HG02970 (cell line): ENCODE measurements around the gene MBD3L4.
"Not testable (repeated sequence)": the region's sequence is repeated elsewhere in the genome, so short reads cannot be mapped to it uniquely, and the experiment has no call there.

Experiments used
- ATAC-seq: cut with Tn5 transposase; IDR thresholded peaks from one replicate; pipeline ENCODE4 v1.9.1; 2021; ENCODE audit warnings: mild to moderate bottlenecking, moderate library complexity, moderate number of reproducible peaks; ENCODE audit not compliant: unreplicated experiment, low FRiP score

The MBD3L4 gene

DNA sequence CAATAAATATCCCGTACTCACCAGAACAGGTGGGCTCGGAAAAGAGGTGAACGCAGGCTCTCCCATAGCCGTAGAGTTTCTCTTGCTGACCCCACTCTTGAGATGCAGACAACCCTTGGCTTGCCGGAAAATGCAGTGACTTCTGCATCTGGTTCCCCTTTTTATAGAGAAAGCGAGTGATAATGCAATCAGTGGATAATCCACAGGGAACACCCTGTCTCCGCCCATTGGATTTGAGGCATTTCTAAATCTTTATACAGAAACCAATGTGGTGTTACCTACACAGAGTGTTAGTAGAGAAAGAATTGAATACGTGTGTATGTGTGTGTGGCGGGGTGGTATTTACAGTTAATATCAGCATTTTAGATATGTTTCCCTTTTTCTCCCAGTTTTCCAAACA, at the start of gene MBD3L4:
MBD3L4 (minus strand) TSS at position 101 of the 400 bp plus-strand sequence; CDS start at position 66, 35 bp downstream.
- ATAC-seq, result not testable (repeated sequence)

DNA sequence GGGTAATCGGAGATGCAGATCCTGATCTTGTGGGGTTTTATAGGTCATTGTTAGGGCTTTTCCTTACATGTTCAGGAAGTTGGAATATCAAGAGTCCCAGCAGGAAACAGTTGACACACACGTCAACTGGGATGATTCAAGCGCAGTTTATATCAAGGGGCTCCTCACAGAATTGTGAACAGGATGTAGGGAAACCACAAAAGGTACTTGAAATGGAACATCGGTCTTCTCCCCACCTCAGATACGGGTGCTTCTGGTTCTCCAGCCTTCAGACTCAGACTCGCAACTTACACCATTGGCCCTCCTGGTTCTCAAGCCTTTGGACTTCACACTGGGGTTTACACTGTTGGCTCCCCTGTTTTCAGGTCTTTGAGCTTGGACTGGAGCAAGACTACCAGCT, 49.0 kb upstream of the MBD3L4 start:
- ATAC-seq, result no peak

DNA sequence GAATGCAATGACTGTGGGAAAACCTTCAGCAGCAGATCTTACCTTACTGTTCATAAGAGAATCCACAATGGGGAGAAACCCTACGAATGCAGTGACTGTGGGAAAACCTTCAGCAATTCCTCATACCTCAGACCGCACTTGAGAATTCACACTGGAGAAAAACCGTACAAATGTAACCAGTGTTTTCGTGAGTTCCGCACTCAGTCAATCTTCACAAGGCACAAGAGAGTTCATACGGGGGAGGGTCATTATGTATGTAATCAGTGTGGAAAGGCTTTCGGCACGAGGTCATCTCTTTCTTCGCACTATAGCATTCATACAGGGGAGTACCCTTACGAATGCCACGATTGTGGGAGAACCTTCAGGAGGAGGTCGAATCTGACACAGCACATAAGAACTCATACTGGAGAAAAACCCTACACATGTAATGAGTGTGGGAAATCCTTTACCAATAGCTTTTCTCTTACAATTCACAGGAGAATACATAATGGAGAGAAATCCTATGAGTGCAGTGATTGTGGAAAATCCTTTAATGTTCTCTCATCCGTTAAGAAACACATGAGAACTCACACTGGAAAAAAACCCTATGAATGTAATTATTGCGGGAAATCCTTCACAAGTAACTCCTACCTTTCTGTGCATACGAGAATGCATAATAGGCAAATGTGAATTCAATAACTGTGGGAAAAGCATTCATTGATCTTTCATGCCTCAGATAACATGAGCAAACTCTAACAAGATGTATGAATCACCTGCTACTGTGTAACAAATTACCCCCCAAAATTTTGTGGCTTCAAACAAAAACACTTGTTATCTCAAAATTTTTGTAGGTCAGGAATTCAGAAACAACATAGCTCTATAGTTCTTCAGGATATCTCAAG, 43.3 kb upstream of the MBD3L4 start:
- no peak for ATAC-seq

DNA sequence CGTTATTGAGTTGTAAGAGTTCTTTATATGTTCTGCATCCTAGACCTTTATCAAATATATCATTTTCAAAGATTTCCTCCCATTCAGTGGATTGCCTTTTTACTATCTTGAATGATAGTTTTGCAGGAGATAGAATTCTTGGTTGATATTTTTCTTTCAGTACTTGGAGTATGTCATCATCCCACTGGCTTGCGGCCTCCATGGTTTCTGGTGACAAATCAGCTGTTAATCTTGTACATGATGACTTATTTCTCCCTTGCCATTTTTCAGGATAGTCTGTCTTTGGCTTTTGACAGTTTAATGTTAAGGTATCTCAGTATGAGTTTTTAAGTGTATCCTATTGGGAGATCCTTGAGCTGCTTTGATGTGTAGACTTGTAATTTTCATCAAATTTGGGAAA, 38.0 kb upstream of the MBD3L4 start:
- no peak for ATAC-seq

DNA sequence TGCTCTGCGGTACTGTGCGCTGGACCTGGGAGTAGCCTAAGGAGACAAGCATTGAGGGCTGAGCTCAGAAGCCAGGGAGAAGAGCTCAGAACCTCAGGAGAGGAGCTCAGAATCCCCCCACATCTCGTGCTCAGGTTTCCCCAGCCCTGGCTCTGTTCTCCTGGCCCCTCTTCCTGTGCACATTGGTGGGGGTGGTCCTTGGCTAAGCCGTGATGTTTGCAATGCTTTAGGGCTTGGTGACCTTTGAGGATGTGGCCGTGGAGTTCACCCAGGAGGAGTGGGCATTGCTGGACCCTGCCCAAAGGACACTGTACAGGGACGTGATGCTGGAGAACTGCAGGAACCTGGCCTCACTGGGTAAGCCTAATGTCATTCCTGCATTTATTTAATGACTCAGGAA, 36.2 kb upstream of the MBD3L4 start:
- ATAC-seq, result no peak

DNA sequence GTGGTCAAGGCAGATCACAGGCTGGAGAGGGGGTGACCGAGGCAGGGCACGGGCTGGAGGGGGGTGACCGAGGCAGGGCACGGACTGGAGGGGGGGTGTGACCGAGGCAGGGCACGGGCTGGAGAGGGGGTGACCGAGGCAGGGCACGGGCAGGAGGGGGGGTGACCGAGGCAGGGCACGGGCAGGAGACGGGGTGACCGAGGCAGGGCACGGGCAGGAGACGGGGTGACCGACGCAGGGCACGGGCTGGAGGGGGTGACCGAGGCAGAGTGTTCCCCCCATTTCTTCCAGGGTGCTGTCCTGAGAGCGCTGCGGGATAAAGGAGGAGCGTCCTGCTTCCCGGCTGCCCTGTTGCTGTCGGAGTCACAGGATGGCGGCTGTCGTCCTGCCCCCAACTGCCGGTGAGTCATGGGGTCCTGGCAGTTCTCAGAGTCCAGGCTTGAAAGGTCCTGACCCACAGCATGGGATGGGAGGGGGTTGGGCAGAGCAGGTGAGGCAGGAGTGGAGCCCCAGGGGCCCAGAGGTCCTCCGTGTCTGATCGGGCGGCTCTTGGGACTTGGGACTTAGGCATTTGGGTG, 34.8 kb upstream of the MBD3L4 start:
- ATAC-seq, result no peak

DNA sequence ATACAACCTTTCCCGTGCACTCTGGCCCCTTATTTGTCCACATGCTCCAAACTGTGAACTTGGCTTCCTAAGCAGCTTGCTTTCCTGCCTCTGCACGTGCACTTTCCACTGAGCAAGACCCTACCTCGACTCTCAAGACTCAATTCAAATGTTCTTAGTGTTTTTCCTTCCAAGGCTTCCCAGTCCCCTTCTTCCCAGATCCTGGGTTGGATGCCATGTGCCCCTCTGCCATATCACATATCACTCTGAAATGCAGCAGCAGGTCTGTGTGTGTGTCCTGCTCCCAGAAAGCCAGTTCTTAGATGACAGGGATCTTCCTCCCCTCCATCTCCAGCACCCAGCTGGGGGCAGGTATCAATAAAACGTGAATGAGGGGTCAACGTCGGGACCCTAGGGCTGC, 32.6 kb upstream of the MBD3L4 start:
- ATAC-seq, result no peak

DNA sequence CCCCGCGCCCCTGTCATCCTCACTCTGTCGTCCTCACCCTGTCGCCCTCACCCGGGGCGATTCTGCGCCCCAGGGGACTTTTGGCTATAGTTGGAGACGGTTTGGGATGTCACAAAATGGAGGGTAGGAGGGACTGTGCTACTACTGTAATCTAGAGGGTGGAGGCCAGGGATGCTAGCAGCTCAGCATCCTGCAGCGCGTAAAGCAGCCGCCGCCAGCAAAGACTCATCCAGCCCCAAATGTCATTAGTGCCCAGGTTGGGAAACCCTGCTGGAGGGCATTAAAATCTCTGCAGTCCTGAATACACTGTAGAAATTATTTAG, 29.9 kb upstream of the MBD3L4 start:
- no peak for ATAC-seq

DNA sequence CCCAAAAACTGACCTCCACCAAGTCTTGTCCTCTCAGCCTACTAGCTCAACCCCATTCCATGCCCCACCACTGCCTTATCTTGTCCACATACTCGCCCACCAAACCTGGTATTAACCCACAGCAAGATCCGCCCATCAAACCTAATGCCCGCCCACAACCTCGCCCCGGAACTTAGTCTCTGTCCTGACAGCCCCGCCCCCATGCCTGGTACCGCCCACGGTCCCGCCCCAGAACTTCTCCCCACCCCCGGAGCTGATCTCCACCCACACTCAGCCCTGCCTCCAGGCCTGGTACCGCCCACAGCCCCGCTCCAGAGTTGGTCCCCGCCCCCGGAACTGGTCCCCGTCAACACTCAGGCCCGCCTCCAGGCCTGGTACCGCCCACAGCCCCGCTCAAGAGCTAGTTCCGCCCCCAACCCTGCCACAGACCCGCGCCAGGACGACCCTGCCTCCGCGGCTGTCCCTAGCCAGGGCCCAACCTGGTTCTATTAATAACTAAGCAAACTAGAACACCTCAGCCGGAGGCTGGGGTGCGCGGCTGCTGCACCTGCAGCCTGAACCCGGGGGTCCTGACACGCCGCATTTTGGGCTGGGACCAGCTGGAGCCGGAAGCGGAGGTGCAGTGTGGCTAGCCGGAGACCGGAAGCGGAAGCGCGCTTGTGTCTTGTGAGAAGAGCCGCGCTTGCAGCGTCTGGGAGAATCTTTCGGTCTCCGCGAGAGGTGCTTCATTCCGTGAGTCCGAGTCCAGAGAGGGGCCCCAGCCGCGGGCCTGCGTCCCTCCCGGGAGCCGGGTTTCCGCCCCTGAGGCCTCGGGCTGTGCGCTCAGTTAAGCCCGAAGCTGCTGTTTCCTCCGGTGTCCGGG, 29.3 kb upstream of the MBD3L4 start, which contains the start of gene ZNF557:
ZNF557 (plus strand) TSS at position 662 of the 862 bp plus-strand sequence. CDS start 5,372 bp downstream, outside the sequence.
- peak; percentile 97 for ATAC-seq

DNA sequence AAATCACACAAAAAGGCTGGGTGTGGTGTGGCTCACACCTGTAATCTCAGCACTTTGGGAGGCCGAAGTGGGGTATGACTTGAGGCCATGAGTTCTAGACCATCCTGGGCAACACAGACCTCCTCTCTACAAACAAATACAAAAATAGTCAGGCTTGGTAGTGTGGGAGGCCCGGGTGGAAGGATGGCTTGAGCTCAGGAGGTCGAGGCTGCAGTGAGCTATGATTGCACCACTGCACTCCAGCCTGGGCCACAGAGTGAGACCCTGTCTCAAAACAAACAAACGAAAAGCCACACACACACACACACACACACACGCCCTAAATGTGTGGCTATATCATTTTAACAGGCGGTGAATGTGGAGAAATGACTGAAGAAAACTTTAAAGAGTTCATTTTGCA, 28.6 kb upstream of the MBD3L4 start:
- ATAC-seq, result no peak

DNA sequence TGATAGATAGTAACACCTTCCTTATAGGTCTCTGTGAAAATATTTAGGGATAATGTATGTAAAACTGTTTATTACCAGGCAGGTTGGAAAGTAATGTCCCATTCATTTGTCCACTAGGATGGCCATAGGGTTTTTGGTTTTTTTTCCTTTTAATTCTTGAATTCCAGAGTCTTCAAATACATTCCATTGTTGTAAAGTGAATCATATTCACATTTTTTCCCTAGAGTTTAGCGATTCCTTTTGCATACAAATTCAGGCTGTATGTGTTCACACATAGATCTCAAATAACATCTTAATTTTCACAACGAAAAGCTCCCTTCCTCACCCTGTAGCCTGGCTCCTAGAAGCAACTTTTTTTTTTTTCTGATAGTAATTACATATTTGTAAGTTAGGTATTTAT, 27.7 kb upstream of the MBD3L4 start:
- no peak for ATAC-seq

DNA sequence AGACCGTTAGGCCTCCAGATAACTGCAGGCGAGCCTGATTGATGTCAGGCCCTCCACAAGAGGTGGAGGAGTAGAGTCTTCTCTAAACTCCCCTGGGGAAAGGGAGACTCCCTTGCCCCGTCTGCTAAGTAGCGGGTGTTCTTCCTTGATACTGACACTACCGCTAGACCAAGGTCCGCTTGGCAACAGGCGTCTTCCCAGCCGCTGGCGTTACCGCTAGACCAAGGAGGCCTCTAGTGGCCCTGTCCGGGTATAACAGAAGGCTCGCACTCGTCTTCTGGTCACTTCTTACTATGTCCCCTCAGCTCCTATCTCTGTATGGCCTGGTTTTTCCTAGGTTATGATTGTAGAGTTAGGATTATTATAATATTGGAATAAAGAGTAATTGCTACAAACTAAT, 27.1 kb upstream of the MBD3L4 start:
- not testable (repeated sequence) for ATAC-seq

DNA sequence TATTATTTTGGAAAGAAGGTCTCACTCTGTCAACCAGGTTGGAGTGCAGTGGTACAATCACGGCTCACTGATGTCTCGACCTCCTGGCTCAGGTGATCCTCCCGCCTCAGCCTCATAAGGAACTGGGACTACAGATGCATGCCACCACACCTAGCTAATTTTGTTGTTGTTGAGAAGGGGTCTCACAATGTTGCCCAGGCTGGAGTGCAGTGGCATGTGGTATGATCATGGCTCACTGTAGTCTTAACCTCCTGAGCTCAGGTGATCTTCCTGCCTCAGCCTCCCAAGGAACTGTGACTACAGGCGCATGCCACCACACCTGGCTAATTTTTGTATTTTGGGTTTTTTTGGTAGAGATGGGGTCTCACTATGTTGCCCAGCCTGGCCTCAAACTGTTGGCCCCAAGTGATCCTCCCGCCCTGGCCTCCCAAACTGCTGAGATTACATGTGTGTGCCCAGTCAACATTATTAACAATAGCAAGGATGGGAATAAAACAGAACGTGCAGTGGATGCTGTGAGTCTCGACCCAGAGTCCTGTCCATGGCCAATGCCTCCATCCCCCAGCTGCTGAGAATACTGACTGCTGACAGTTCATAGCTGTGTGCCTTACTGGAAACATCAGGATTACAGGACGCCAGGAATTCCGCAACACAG, 23.9 kb upstream of the MBD3L4 start:
- ATAC-seq, result no peak

DNA sequence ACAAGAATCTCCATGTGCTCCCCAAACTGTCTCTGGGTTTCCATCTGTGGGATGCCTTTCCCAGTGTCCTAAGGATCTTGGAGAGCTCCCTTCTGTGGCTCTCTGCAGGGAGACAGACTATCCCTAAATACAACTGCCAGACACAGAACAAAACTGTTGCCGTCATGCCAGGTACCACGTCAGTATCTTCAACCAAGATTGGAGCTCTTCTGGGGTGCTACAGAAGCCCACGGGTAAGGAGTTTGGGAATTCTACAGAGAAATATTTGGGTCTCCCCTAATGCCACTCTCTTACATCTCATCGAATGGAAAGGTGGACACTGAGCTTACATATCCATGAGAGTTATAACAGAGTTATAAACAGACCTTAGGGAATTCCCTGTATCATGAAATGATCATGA, 23.4 kb upstream of the MBD3L4 start:
- no peak for ATAC-seq

DNA sequence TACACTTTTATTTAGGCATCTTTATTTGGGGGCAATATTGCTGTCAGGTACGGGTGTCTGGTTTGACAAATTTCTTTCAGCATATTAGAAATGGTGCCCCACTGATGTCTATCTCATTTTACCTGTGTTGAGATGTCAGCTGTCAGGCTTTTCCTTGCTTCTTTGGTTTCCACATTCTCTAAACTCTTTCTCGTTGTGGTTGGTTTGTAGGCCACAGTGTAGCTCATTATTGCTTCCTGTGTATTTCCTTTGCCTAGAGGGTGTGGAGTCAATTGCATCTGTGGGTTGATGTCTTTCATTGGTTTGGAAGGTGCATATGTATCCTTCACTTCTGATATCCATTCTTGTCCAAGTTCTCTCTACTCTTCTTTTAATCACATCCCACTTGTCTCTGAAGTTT, 20.0 kb upstream of the MBD3L4 start:
- ATAC-seq, result not testable (repeated sequence)

DNA sequence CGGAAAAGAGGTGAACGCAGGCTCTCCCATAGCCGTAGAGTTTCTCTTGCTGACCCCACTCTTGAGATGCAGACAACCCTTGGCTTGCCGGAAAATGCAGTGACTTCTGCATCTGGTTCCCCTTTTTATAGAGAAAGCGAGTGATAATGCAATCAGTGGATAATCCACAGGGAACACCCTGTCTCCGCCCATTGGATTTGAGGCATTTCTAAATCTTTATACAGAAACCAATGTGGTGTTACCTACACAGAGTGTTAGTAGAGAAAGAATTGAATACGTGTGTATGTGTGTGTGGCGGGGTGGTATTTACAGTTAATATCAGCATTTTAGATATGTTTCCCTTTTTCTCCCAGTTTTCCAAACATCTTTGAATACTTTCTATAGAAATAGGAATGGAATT, 18.6 kb upstream of the MBD3L4 start, which contains the start of gene MBD3L3:
MBD3L3 (minus strand) TSS at position 101 of the 400 bp plus-strand sequence; CDS start at position 30, 71 bp downstream.
- ATAC-seq, result not testable (repeated sequence)

DNA sequence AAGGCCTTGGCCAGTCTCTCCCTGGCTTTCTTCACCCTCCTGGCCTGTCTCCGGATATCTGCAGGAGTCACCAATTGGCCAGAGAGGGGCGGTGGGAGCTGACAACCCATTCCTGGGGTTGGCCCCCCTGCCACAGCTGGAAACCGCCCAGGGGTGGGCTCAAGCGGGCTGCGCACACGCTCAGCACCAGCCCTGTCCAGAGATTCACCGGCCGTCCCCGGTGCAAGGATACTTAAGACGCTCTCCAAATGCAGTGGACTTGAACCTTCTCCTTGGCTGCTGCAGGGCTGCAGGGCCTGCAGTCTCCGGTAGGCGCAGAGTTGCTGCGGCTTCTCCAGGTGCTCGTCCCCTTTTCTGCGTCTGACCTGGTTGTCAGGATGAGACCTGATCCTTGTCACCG, 16.4 kb upstream of the MBD3L4 start:
- ATAC-seq, result not testable (repeated sequence)

DNA sequence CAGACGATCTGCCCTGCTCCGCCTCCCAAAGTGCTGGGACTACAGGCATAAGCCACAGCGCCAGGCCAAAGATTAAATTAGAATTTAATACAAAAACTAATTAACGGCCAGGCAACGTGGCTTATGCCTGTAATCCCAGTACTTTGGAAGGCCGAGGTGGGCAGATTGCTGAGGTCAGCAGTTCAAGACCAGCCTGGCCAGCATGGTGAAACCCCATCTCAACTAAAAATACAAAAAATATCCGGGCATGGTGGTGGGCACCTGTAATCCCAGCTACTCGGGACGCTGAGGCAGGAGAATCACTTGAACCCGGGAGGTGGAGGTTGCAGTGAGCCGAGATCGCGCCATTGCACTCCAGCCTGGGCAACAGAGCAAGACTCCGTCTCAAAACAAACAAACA, 15.7 kb upstream of the MBD3L4 start:
- ATAC-seq, result not testable (repeated sequence)

DNA sequence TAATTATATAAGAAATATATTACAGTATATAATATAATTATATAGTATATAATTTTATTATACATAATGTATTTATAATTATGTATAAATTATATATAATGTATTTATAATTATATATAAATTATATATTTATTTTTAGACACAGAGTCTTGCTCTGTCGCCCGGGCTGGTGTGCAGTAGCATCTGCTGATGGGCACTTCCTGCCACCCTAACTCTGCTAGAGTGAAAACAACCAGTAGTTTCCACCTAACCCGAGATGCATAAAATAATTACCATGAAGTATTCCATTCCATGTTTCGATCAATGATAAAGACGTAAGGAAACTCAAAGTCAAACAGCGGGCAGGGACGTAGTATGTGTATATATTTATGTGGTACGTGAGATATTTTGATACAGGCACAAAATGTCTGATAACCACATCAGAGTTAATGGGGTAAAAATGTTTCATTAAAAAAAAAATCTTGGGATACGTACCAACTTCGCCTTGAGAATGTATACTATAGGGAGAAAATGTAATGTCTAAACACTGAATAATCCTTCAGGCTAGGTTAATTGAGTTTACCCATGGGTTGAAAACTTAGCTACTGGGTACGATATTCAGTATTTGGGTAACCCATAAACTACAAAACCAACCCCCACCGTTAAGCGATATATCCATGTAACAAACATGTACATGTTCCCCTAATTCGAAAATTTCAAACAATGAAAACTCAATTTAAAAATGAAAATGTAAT, 14.8 kb upstream of the MBD3L4 start:
- ATAC-seq, result not testable (repeated sequence)

DNA sequence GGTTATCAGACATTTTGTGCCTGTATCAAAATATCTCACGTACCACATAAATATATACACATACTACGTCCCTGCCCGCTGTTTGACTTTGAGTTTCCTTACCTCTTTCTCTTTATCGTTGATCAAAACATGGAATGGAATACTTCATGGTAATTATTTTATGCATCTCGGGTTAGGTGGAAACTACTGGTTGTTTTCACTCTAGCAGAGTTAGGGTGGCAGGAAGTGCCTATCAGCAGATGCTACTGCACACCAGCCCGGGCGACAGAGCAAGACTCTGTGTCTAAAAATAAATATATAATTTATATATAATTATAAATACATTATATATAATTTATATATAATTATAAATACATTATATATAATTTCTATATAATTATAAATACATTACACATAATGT, 12.9 kb upstream of the MBD3L4 start:
- not testable (repeated sequence) for ATAC-seq
